HG02852 (cell line): ENCODE results near the gene AFG3L2.

Source experiments
- ATAC-seq: cut with Tn5 transposase; IDR thresholded peaks from one replicate; pipeline ENCODE4 v1.9.1; 2021; ENCODE audit warnings: mild to moderate bottlenecking, moderate library complexity; ENCODE audit not compliant: unreplicated experiment

AFG3L2 gene

GRCh38 chr18:12362473-12363174 lies 14.4 kb downstream of the AFG3L2 start:
- ATAC-seq, result no peak

DNA sequence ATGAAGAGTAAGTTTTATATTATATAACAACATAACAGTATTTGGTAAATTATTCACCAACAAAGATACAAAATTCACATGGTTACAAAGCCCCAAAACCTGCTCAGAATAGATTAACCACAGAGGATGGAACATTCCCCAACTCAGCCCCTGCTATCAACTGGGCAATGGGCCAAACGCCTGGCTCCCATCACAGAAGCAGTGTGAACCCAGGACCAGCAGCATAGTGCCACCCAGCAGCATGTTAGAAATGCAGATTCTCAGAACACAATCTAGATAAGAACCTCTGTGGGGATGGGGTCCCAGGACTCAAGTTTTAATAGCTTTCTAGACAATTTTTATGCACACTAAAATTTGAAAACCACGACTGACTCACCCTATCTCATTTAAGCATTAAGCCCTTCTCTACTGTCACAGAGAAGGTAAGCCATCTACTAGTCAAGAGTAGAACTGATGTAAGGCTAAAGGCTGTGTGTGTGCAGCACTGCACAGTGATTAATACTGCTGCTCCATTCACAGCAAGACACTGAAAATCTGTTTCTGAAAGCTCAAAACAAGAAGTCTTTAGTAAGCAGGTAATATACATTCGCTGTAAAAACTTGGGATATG lies 15.2 kb downstream of the AFG3L2 start:
- no peak for ATAC-seq

GRCh38 chr18:12359515-12359927 lies 17.5 kb downstream of the AFG3L2 start:
- no peak for ATAC-seq

GRCh38 chr18:12352188-12352587 lies 24.8 kb downstream of the AFG3L2 start:
- no peak for ATAC-seq

DNA sequence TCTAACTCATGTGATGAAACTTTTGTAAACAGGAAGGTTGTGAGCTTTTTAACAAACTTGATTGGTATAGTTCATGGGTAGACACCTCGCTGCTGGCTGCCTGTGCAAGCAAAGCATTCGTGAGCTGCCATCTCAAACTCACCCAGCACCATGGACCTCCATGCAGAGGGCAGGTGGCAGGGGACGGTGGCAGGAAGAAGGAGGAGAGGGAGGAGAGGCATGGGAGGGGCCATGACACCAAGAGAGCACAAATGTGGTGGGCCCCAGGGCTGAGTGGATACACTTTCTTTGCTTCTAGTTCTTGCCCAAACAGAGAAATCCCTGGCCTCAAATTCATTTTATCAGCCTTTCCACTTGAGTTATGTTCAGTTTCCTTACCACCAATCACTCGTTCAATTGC lies 29.1 kb downstream of the AFG3L2 start:
- no peak for ATAC-seq

GRCh38 chr18:12346240-12346565 lies 30.8 kb downstream of the AFG3L2 start:
- no peak for ATAC-seq

DNA sequence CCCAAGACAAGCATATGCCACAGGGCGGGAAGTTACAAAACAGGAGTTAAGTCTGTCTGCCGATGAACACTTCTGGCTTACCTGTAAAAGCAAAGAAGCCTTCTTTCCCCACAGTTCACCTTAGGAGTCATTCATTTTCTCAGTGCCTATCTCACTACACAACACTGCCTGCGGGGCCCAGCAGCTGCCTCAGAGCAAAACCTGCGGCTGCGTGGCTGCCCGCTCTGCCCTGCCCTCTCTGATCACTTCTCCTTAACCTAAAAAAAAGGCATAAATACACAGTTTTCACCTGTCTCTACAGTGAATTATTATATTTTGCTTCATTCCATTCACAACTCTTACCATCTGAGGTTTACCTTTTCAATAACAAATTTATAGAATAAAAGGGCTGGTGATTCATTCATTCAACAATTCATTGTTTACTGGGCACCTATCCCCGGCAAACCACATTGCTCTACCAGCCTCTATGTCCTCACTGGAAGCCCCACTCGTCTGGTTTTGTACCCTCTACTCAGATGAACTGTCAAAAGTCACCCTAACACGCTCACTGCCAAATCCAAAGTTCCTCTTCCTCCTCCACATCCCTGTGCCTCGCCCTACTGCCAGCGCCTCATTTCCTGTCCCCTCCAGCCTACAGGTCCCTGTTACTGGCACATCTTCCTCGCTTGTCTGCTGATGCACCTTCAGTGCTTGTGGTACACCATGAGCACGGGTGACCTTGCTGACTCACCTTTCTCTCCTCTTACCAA lies 31.4 kb downstream of the AFG3L2 start:
- no peak for ATAC-seq

DNA sequence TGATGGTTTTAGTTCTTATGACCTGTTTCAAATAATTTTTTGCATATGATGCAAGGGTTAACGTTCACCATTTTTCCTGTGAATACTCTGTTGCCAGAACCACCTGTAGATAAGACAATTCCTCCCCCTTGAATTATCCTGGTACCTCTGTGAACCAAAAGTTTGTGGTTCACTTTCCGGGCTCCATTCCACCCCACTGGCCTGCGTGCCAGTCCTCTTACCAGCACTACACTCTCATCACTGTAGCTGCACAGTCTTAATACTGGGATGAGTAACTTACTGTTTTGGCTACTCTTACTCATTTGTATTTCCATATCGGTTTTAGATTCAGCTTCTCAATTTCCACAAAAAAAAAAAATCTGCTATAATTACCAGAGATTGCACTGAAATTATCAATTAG lies 34.4 kb downstream of the AFG3L2 start:
- ATAC-seq, result no peak

DNA sequence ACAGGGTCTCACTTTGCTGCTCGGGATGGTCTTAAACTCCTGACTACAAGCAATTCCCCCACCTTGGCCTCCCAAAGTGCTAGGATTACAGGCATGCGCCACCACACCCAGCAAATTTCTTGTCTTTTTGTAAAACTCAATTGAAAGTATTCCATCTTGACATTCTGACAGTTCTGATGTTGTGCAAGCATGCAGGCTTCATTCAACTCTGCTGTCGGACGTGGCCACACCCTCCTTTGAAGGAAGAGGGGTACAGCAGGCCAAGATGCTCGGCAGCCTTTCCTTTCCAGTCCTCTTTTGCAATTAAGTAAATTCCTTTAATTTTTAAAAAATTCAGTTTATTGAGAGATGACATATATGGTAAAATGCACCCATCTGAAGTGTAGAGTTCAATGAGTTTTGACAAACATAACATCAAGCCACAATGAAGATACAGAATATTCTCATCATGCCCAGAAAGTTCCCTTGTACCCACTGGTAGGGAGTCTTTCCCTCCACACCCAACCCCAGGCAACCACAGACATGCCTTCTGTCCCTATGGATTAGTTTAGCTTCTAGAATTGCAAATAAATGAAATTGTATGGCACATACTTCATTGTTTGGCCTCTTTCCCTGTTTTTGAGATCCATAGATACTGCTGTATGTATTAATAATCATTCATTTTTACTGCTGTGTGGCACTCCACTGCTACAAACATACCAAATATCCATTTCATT lies 35.9 kb downstream of the AFG3L2 start:
- ATAC-seq, result no peak

GRCh38 chr18:12338382-12338781 lies 38.6 kb downstream of the AFG3L2 start:
- no peak for ATAC-seq

DNA sequence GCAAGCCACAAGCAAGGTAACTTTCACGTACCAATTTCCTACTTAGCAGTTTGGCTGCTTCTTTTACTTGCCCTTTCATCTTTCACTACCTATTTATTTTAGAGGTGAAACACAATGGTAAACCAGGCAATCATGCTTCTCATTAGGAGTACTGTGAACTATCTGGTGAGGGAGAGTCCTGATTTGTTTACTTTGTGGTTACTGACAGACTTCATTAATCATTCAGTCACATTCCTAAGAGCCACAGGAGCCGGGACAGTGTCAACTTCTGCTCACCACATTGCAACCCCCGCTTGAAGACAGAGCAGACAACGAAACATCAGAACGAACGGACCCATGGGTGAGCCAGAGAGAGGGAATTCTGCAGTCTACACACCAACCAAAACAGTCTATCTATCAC lies 40.1 kb downstream of the AFG3L2 start:
- ATAC-seq, result no peak

GRCh38 chr18:12336171-12336613 lies 40.8 kb downstream of the AFG3L2 start:
- ATAC-seq, result no peak

DNA sequence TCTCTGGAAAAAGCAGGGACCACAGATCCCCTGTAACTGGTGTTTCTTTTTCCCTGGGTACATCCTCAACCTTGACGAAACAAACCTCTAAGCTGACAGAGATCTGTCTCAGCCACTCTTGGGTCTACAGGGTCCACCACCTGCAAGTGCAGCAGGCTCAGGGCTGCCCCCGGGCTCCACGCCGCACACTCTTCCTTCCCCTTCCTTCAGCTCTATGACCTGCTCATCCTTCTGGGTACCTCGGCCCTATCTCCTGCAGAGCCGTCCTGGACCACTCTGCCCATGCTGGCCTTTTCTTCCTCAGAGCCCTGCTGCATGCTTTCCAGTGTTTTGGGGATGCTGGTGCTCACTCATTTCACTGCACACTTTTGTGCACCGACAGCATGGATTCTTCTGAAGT lies 41.5 kb downstream of the AFG3L2 start:
- no peak for ATAC-seq

GRCh38 chr18:12334863-12335262 lies 42.2 kb downstream of the AFG3L2 start:
- no peak for ATAC-seq

DNA sequence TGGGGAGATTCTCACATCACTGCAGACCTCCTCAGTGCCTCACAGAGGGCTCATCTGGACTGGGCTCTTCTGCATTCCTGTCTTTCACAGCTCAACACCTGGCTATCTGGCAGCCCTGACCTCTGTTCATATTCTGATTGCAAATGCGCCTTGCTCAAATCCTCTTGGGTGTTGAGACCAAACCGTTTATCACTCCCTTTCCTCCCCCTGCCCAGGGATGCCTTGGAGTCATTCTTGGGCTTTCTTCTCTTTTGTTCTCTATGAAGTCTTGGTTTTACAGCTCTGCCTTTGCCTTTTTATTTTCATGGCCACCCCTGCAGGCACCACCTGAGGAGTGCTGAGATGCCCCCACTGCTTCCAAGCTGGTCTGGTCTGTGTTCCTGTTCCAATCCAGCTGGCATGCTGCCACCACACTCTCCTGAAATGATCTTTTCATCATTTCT lies 42.6 kb downstream of the AFG3L2 start:
- ATAC-seq, result no peak

DNA sequence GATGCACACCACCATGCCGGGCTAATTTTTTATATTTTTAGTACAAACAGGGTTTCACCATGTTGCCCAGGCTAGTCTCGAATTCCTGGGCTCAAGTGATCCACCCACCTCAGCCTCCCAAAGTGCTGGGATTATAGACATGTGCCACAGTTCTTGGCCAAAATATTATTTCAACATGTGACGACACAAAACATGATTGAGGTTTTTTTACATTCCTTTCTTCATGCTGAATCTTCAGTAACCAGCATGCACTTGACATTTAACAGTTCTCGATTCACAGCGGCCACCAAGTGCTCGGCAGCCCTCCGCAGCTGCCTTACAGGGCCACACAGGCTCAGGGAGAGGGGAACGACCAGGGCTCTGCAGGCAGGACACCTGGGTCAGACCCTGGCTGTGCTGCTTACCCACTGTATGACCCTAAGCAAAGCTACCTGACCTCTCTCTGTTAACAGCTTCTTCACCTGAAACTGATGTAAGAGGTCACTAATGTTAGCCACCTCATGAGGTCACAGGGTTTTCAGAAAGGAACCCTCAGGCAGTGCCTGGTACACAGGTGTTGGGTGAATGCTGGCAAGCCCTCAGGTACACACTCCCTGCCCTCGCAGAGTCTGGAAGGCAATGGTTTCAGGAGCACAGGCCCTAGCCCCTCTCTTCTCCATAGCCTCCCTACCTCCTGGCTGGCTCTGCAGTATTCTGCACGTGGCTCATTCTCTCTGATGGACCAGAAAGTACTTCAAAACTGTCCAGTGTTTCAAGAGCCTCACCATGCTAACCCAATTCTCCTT lies 43.3 kb downstream of the AFG3L2 start:
- no peak for ATAC-seq

- ATAC-seq, result no peak
Measured at GRCh38 chr18:12330766-12331165, 46.3 kb downstream of the AFG3L2 start.

- no peak for ATAC-seq
Measured at GRCh38 chr18:12329125-12329698, 47.8 kb downstream of the AFG3L2 start.

DNA sequence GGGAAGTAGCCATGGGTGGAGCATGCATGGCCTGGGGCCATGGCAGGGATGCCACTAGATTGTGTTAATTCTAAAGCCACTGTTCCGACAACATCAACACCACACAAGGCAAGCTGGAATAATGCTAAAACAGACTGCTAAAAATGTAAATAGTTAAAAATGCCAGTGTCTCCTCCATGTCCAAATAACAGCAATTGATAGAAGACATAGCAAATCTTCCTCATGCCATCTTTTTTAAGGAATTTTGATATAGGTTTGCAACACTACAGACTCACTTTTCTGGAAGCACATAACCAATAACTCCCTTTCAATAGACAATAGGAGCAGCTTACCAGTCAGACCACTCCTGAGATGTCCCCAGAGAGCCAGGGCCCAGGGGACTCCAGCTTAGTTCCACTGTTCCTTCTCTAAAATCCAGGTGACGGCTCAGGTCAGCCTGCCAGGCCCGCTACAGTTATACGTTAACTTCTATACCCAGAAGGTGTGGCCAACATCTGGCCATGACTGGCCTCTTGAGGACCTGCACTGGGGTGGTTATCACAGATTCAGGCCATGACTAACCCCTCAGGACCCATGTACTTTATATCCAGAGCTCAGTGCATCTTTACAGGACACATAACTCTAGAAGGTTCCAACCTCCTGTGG lies 48.7 kb downstream of the AFG3L2 start:
- no peak for ATAC-seq
